WERI-Rb-1 (cell line): Measurements from ENCODE around the gene FLNB.
A peak's percentile ranks its signal among the peaks of the same experiment; 100 is the strongest.

Source experiments
- DNase-seq: peaks from one replicate; pipeline ENCODE4 v3.0.0-alpha.2; 2020
- H3K27ac ChIP-seq: fragments of 250-450 bp; sonication (Bioruptor Pico); 2 replicates; pipeline ENCODE4 v1.5.1; 2020; ENCODE audit warnings: mild to moderate bottlenecking, moderate library complexity
- H3K27me3 ChIP-seq: fragments of 250-450 bp; sonication (Bioruptor Pico); 2 replicates; pipeline ENCODE4 v1.5.1; 2021; ENCODE audit warnings: mild to moderate bottlenecking, low read depth, moderate library complexity; ENCODE audit not compliant: insufficient read depth, severe bottlenecking
- H3K36me3 ChIP-seq: fragments of 250-450 bp; sonication (Bioruptor Pico); 2 replicates; pipeline ENCODE4 v1.5.1; 2020; ENCODE audit warnings: mild to moderate bottlenecking, moderate library complexity
- H3K4me3 ChIP-seq: 2 replicates; pipeline ENCODE4 v1.5.1; 2011; ENCODE audit warnings: low read depth, mild to moderate bottlenecking, control low read depth, low read length
- H3K9me3 ChIP-seq: fragments of 250-450 bp; sonication (Bioruptor Pico); 2 replicates; pipeline ENCODE4 v1.5.1; 2021; ENCODE audit warnings: mild to moderate bottlenecking, moderate library complexity; ENCODE audit not compliant: severe bottlenecking
- CTCF ChIP-seq: IDR thresholded peaks from 2 replicates; pipeline ENCODE4 v1.5.1; 2011; ENCODE audit warnings: low read depth, mild to moderate bottlenecking, control low read depth, inconsistent platforms, low read length

FLNB gene

GRCh38 chr3:57978316-57978715, 29.9 kb upstream of the FLNB start:
- no peak for TF ChIP-seq CTCF
- H3K4me3 ChIP-seq, result no peak overlapping the region

GRCh38 chr3:57980416-57980815, 27.8 kb upstream of the FLNB start:
- no peak for DNase-seq
- no peak overlapping the region for H3K4me3 ChIP-seq
- no peak overlapping the region for H3K27ac ChIP-seq
- TF ChIP-seq CTCF, result no peak
- no peaks in the 10 kb centered on the region for H3K36me3 ChIP-seq
- H3K9me3 ChIP-seq, result no peaks in the 10 kb centered on the region
- H3K27me3 ChIP-seq, result no peaks in the 10 kb centered on the region

More at GRCh38 chr3:57978316-57978715, 29.9 kb upstream of the FLNB start:
- Histone ChIP-seq H3K27me3 (no peaks in the 10 kb centered on the region), H3K27ac (no peak overlapping the region), H3K36me3 (no peaks in the 10 kb centered on the region), H3K9me3 (no peaks in the 10 kb centered on the region)
- no peak for DNase-seq

GRCh38 chr3:57981483-57982087, 26.6 kb upstream of the FLNB start:
- Histone ChIP-seq H3K9me3 (no peaks in the 10 kb centered on the region), H3K27ac (no peak overlapping the region), H3K4me3 (no peak overlapping the region), H3K36me3 (no peaks in the 10 kb centered on the region), H3K27me3 (no peaks in the 10 kb centered on the region)
- no peak for DNase-seq
- TF ChIP-seq CTCF, result no peak

- no peak for DNase-seq
- H3K9me3 ChIP-seq, result no peaks in the 10 kb centered on the region
- H3K36me3 ChIP-seq, result no peaks in the 10 kb centered on the region
- no peak for TF ChIP-seq CTCF
- no peaks in the 10 kb centered on the region for H3K27me3 ChIP-seq
- no peak overlapping the region for H3K27ac ChIP-seq
- H3K4me3 ChIP-seq, result no peak overlapping the region
These were observed 25.5 kb upstream of the FLNB start for GRCh38 chr3:57982561-57983243.

- Histone ChIP-seq H3K4me3 (no peak overlapping the region), H3K27ac (peak overlapping the region; percentile 69), H3K36me3 (no peaks in the 10 kb centered on the region), H3K27me3 (no peaks in the 10 kb centered on the region), H3K9me3 (no peaks in the 10 kb centered on the region)
- DNase-seq, result peak; percentile 26
- no peak for TF ChIP-seq CTCF
These were observed 24.3 kb upstream of the FLNB start for GRCh38 chr3:57983734-57984518.
